ENCODE results near the gene STRA8. TPM values are rescaled to one million over a fixed set of nuclear protein-coding genes. Genes with fewer than 3 reads are reported as not detected.

Gene STRA8
- total RNA-seq, 4 donors from 2014 or later = not detected

DNA sequence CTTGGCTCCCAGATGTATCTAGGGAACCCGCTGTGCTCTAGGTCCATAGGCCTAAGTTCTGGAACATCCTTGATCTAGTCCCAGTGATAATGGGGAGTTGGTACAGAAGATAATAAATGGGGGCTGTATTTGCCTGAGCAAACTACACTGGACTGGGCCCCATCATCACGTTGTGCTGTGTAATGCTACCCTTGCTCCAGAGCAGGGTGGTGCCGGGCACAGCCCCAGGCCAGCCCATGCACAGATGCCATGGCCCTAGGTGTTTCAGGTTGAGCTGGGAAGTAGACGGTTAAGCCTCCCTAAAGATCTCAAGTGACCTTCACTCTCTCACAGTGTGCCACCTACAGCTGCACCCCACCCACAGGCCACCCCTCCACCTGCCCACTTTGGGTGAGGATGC is 53.2 kb downstream of the STRA8 start:
- H3K9me3 ChIP-seq = no peaks in the 10 kb centered on the region
- intact Hi-C loops (cut with DNase I; ENCODE audit: low total_unique reads) = no loop called here
- no peaks in the 10 kb centered on the region for H3K36me3 ChIP-seq
- H3K27me3 ChIP-seq = no peaks in the 10 kb centered on the region
- TF ChIP-seq, protein P1, sequence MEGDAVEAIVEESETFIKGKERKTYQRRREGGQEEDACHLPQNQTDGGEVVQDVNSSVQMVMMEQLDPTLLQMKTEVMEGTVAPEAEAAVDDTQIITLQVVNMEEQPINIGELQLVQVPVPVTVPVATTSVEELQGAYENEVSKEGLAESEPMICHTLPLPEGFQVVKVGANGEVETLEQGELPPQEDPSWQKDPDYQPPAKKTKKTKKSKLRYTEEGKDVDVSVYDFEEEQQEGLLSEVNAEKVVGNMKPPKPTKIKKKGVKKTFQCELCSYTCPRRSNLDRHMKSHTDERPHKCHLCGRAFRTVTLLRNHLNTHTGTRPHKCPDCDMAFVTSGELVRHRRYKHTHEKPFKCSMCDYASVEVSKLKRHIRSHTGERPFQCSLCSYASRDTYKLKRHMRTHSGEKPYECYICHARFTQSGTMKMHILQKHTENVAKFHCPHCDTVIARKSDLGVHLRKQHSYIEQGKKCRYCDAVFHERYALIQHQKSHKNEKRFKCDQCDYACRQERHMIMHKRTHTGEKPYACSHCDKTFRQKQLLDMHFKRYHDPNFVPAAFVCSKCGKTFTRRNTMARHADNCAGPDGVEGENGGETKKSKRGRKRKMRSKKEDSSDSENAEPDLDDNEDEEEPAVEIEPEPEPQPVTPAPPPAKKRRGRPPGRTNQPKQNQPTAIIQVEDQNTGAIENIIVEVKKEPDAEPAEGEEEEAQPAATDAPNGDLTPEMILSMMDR (IDR thresholded peaks at IDR 0.05) = no peak
- no peak for TF ChIP-seq POLR2A (IDR thresholded peaks at IDR 0.05)
- no peak for DNase-seq
- no peak overlapping the region for H3K4me3 ChIP-seq
- H3K4me1 ChIP-seq = no peaks in the 10 kb centered on the region
- H3K27ac ChIP-seq = no peak overlapping the region

DNA sequence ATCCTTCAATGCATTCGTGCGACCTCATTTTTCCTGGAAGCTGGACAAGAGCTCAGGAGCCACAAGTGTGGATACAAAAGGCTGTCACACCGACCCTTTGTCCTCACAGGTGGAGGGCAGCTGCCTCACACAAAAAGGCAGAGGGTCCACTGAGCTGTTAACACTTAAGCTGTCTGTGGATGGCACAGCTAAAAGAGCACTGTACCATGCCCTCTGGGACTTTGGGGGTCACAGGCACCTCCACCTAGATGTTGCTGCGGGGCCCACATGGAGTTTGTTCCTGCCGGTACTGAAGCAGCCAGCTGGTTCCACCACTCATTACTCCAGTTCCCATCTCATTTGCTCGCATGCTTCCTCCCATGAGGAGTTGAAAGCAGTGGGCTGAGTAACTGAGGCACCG is 57.0 kb downstream of the STRA8 start:
- Histone ChIP-seq H3K4me3 (no peak overlapping the region), H3K27ac (no peak overlapping the region), H3K9me3 (no peaks in the 10 kb centered on the region), H3K4me1 (no peaks in the 10 kb centered on the region), H3K36me3 (no peaks in the 10 kb centered on the region), H3K27me3 (no peaks in the 10 kb centered on the region)
- no peak for DNase-seq
- no peak for TF ChIP-seq POLR2A (IDR thresholded peaks at IDR 0.05)
- TF ChIP-seq, protein P1 (IDR thresholded peaks at IDR 0.05) = no peak
- intact Hi-C loops (cut with DNase I; ENCODE audit: low total_unique reads) = no loop called here

DNA sequence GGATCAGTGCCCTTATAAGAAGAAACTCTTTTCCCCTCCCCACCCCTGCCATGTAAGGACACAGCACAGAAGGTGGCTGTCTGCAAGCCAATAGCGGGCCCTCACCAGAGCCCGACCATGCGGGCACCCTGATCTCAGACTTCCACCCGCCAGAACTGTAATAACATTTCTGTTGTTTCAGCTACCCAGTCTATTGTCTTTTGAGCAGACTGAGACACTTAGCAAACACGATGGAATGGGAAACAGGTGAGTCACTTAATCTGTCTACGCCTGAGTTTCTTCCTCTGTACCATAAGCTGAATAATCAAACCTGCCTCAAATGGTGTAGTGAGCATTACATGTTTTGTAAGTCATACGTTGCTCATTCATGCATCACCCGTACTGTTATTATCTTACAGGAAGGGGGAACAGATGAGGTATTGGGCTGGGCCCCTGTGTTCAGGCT is 58.2 kb downstream of the STRA8 start:
- DNase-seq = no peak
- Histone ChIP-seq H3K4me1 (no peaks in the 10 kb centered on the region), H3K9me3 (no peaks in the 10 kb centered on the region), H3K4me3 (no peak overlapping the region), H3K27ac (no peak overlapping the region), H3K27me3 (no peaks in the 10 kb centered on the region), H3K36me3 (no peaks in the 10 kb centered on the region)
- TF ChIP-seq POLR2A (IDR thresholded peaks at IDR 0.05) = no peak
- TF ChIP-seq, protein P1 (IDR thresholded peaks at IDR 0.05) = no peak
- intact Hi-C loops (cut with DNase I; ENCODE audit: low total_unique reads) = no loop called here

DNA sequence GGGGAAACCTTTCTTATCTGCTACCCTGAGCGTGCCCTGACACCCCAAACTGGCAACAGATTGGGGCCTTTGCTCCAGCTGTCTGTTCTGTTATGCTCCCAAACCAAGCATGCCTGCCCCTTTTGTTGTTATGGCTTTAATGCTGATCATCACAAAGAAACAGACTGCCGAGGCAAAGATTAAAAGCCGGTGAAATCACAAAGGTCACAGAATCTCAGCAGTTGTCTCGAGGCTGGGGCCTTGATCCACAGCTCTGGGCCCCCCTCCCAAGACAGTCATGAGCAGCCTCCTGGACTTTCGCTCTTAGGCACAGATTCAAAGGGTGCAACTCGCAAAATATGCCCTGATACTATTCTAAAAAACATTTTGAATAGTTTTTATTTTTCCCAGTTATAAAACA is 65.6 kb downstream of the STRA8 start:
- Histone ChIP-seq H3K27me3 (no peaks in the 10 kb centered on the region), H3K9me3 (no peaks in the 10 kb centered on the region), H3K4me3 (no peak overlapping the region), H3K36me3 (no peaks in the 10 kb centered on the region), H3K27ac (no peak overlapping the region), H3K4me1 (no peaks in the 10 kb centered on the region)
- TF ChIP-seq, protein P1 (IDR thresholded peaks at IDR 0.05) = no peak
- no peak for TF ChIP-seq POLR2A (IDR thresholded peaks at IDR 0.05)
- no peak for DNase-seq
- intact Hi-C loops (cut with DNase I; ENCODE audit: low total_unique reads) = no loop called here

DNA sequence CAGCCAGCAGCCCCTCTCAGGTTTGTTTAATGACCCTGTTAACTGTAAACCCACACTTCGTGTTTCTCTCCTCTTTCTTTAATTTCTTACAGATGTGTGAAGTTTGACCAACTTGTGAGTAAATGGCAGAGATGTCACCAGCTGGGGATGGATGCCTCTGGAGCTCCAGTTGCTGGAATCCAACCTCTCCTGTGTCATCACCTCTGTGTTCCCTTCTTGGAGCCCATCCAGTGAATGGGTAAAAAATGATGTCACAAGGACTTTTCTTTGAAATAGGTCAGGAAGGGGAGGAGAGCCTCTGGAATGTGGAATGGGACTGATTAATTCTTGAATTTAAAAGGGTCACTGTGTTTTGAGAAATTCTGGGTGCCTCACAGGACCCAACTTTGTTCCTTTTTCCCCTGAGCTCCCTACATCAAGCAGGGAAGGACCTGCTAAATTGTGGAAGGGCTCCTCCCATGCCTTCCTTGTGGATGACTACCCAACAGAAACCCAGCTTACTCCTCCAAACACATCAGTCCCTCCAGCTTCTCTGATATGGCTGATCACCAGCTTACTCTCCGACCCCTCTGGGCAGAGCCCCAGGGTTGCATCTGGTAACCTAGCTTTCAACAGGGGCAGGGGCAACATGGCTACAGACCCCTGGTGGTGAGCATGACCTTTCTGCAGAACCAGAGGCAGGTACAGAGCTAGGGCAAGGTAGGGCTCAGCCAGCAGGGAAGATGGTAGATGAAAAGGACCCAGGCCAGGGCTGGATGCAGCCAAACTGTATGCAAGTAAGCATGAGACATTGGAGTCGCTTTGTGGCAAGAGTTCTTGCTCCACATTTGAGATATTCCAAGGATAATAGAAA is 67.5 kb downstream of the STRA8 start:
- no peak overlapping the region for H3K4me3 ChIP-seq
- H3K27me3 ChIP-seq = no peaks in the 10 kb centered on the region
- intact Hi-C loops (cut with DNase I; ENCODE audit: low total_unique reads) = no loop called here
- H3K4me1 ChIP-seq = no peaks in the 10 kb centered on the region
- H3K27ac ChIP-seq = no peak overlapping the region
- no peaks in the 10 kb centered on the region for H3K36me3 ChIP-seq
- no peak for DNase-seq
- TF ChIP-seq, protein P1 (IDR thresholded peaks at IDR 0.05) = no peak
- no peak for TF ChIP-seq POLR2A (IDR thresholded peaks at IDR 0.05)
- H3K9me3 ChIP-seq = no peaks in the 10 kb centered on the region

Data from uterus (tissue), 4 donors.